ENCODE measurements around the gene DOLPP1. TPM values are rescaled to one million over a fixed set of nuclear protein-coding genes. Genes with fewer than 3 reads are reported as not detected.

DOLPP1 gene
- total and polyA plus RNA-seq, 4 donors, result 14.6 to 15.6 (median 15.0) TPM

- WGBS, result 84% methylated on average over 28 of the region's 28 CpGs
- Histone ChIP-seq H3K9ac (ENCODE audit: low read depth in 1 of 2, low read length in 2 of 2) (no peak overlapping the region), H3K36me3 (ENCODE audit: control insufficient read depth in 4 of 4, insufficient read depth in 3 of 4, low read depth in 1 of 4, low read length in 3 of 4) (peaks cover 8 to 52% (median 26%) of the 10 kb centered on the region in 4 donors), H3K27ac (ENCODE audit: low read depth in 1 of 2, low read length in 2 of 2) (no peak overlapping the region), H3K4me3 (ENCODE audit: low read depth in 1 of 3, low read length in 3 of 3) (no peak overlapping the region), H3K9me3 (ENCODE audit: control insufficient read depth in 4 of 4, low read length in 3 of 4) (no peaks in the 10 kb centered on the region), H3K27me3 (ENCODE audit: control insufficient read depth in 4 of 4, insufficient read depth in 4 of 4, low read length in 3 of 4) (no peaks in the 10 kb centered on the region), H3K4me1 (ENCODE audit: control insufficient read depth in 4 of 4, insufficient read depth in 4 of 4, low read length in 3 of 4) (peaks cover 0 to 5% (median 2%) of the 10 kb centered on the region in 4 donors)
- DNase-seq (ENCODE audit: low spot score), result no peak
- TF ChIP-seq FOXA2 (IDR thresholded peaks at IDR 0.05), result no peak
- TF ChIP-seq RAD21 (IDR thresholded peaks at IDR 0.05), result no peak
- TF ChIP-seq GABPA (IDR thresholded peaks at IDR 0.05 in 1 of 2, conservative IDR thresholded peaks at IDR 0.05 in 1 of 2), result no peak
- TF ChIP-seq ATF3 (IDR thresholded peaks at IDR 0.05), result no peak
- TF ChIP-seq YY1 (IDR thresholded peaks at IDR 0.05), result no peak
- no peak for TF ChIP-seq NR2F2 (IDR thresholded peaks at IDR 0.05)
- TF ChIP-seq REST (IDR thresholded peaks at IDR 0.05), result no peak
- no peak for TF ChIP-seq HNF4G (IDR thresholded peaks at IDR 0.05)
- TF ChIP-seq, protein P1, sequence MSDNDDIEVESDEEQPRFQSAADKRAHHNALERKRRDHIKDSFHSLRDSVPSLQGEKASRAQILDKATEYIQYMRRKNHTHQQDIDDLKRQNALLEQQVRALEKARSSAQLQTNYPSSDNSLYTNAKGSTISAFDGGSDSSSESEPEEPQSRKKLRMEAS (IDR thresholded peaks at IDR 0.05), result no peak
- TF ChIP-seq, protein P2, sequence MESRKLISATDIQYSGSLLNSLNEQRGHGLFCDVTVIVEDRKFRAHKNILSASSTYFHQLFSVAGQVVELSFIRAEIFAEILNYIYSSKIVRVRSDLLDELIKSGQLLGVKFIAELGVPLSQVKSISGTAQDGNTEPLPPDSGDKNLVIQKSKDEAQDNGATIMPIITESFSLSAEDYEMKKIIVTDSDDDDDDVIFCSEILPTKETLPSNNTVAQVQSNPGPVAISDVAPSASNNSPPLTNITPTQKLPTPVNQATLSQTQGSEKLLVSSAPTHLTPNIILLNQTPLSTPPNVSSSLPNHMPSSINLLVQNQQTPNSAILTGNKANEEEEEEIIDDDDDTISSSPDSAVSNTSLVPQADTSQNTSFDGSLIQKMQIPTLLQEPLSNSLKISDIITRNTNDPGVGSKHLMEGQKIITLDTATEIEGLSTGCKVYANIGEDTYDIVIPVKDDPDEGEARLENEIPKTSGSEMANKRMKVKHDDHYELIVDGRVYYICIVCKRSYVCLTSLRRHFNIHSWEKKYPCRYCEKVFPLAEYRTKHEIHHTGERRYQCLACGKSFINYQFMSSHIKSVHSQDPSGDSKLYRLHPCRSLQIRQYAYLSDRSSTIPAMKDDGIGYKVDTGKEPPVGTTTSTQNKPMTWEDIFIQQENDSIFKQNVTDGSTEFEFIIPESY (IDR thresholded peaks at IDR 0.05), result no peak
- no peak for TF ChIP-seq SP1 (IDR thresholded peaks at IDR 0.05)
- no peak for TF ChIP-seq RXRA (IDR thresholded peaks at IDR 0.05)
- TF ChIP-seq TAF1 (conservative IDR thresholded peaks at IDR 0.05), result no peak
- TF ChIP-seq, protein P3, sequence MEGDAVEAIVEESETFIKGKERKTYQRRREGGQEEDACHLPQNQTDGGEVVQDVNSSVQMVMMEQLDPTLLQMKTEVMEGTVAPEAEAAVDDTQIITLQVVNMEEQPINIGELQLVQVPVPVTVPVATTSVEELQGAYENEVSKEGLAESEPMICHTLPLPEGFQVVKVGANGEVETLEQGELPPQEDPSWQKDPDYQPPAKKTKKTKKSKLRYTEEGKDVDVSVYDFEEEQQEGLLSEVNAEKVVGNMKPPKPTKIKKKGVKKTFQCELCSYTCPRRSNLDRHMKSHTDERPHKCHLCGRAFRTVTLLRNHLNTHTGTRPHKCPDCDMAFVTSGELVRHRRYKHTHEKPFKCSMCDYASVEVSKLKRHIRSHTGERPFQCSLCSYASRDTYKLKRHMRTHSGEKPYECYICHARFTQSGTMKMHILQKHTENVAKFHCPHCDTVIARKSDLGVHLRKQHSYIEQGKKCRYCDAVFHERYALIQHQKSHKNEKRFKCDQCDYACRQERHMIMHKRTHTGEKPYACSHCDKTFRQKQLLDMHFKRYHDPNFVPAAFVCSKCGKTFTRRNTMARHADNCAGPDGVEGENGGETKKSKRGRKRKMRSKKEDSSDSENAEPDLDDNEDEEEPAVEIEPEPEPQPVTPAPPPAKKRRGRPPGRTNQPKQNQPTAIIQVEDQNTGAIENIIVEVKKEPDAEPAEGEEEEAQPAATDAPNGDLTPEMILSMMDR (IDR thresholded peaks at IDR 0.05; ENCODE audit: low read depth, low read length, missing input control), result no peak
- no peak for TF ChIP-seq FOXA1 (IDR thresholded peaks at IDR 0.05)
- TF ChIP-seq HNF4A (conservative IDR thresholded peaks at IDR 0.05), result no peak
- TF ChIP-seq JUND (IDR thresholded peaks at IDR 0.05), result no peak
- TF ChIP-seq EGR1 (IDR thresholded peaks at IDR 0.05; ENCODE audit: low read depth in 2 of 2), result no peak
Observed at GRCh38 chr9:129100383-129101169, 19.7 kb downstream of the DOLPP1 start.
